Tibial artery (tissue), 4 donors: ENCODE measurements around the gene ROR2.

Experiments
- DNase-seq, 2 donors: peaks; one replicate each; pipeline ENCODE4 v3.0.0-alpha.2; 2019
- H3K27ac ChIP-seq, 2 donors: fragments of 200-600 bp; sonication (generic) in 1 of 2; 1 replicate in 1 of 2; 2 replicates in 1 of 2; pipeline ENCODE4 v1.5.1; 2018 to 2019; ENCODE audit warnings: mild to moderate bottlenecking in 1 of 2
- H3K27me3 ChIP-seq, 2 donors: fragments of 200-600 bp; sonication (generic) in 1 of 2; one replicate each; pipeline versions ENCODE4 v1.5.1 to v1.6.0; 2016 to 2019
- H3K36me3 ChIP-seq, 3 donors: fragments of 200-600 bp; sonication (generic) in 2 of 3; one replicate each; pipeline ENCODE4 v1.5.1; 2016 to 2019; ENCODE audit warnings: mild to moderate bottlenecking in 2 of 3
- H3K4me1 ChIP-seq, 4 donors: fragments of 200-600 bp; sonication (generic) in 2 of 4; 1 replicate in 3 of 4; 2 replicates in 1 of 4; pipeline ENCODE4 v1.5.1; 2016 to 2019
- H3K4me3 ChIP-seq, 2 donors: fragments of 200-600 bp; sonication (generic) in 1 of 2; 1 replicate in 1 of 2; 2 replicates in 1 of 2; pipeline ENCODE4 v1.5.1; 2018 to 2019; ENCODE audit warnings: mild to moderate bottlenecking in 2 of 2
- H3K9me3 ChIP-seq, 3 donors: fragments of 200-600 bp; sonication (generic) in 1 of 3; one replicate each; pipeline ENCODE4 v1.5.1; 2016 to 2019
- intact Hi-C: fragments of 100-400 bp; cut with DNase I; formaldehyde crosslinking; loops from one replicate; pipeline ENCODE4 v1.15.0; 2023; ENCODE audit warnings: low total_unique reads
- TF ChIP-seq, protein P1 (sequence below), 2 experiments: fragments of 200-600 bp in 1 of 2; fragments of 450-650 bp in 1 of 2; IDR thresholded peaks; one replicate each; pipeline ENCODE4 v1.5.1; 2017 to 2019; ENCODE audit warnings: antibody characterized with exemption in 2 of 2, mild to moderate bottlenecking in 1 of 2, moderate library complexity in 1 of 2

The ROR2 gene

GRCh38 chr9:91711755-91712601 lies 238.1 kb downstream of the ROR2 start:
- Histone ChIP-seq H3K27ac (no peak overlapping the region), H3K4me1 (no peaks in the 10 kb centered on the region), H3K27me3 (peaks cover 0 to 32% of the 10 kb centered on the region in 2 donors), H3K9me3 (peaks cover 0 to 7% (median 7%) of the 10 kb centered on the region in 3 donors), H3K36me3 (no peaks in the 10 kb centered on the region), H3K4me3 (no peak overlapping the region)
- intact Hi-C loops = no loop called here
- TF ChIP-seq, protein P1, sequence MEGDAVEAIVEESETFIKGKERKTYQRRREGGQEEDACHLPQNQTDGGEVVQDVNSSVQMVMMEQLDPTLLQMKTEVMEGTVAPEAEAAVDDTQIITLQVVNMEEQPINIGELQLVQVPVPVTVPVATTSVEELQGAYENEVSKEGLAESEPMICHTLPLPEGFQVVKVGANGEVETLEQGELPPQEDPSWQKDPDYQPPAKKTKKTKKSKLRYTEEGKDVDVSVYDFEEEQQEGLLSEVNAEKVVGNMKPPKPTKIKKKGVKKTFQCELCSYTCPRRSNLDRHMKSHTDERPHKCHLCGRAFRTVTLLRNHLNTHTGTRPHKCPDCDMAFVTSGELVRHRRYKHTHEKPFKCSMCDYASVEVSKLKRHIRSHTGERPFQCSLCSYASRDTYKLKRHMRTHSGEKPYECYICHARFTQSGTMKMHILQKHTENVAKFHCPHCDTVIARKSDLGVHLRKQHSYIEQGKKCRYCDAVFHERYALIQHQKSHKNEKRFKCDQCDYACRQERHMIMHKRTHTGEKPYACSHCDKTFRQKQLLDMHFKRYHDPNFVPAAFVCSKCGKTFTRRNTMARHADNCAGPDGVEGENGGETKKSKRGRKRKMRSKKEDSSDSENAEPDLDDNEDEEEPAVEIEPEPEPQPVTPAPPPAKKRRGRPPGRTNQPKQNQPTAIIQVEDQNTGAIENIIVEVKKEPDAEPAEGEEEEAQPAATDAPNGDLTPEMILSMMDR (IDR thresholded peaks at IDR 0.05) = no peak
- no peak for DNase-seq

DNA sequence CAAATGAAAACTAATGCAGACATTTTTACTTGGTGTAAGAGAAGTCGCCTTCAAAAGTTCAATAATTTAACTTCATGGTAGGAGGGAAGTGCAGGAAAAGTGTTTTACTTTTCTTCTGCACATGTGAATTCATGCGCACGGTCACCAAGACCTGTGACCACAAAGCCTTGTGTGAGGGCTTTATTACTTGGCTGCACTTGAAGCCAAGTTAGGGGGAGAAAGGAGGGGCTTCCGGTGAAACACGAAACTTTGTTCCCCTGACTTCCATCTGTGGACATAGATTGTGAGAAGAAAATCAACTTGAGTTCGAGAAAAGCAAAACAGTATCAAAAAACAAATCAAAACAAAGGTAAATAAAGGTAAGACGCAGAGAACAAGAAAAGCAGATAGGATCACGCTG lies 239.9 kb downstream of the ROR2 start:
- H3K36me3 ChIP-seq = no peaks in the 10 kb centered on the region
- no peak overlapping the region for H3K4me3 ChIP-seq
- intact Hi-C loops = no loop called here

DNA sequence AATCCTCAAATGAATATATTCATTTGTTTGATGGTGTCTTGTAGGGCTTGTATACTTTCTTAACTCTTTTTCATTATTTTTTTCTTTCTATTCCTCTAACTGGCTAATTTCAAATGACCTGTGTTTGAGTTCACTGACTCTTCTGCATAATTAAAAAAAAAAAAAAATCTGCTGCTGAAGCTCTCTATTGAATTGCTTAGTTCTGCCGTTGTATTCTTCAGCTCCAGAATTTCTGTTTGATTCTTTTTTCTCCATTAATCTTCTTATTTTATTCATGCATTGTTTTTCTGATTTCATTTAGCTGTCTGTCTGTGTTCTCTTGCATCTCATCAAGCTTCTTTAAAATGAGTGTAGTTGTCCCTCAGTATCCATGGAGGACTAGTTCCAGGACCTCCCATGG lies 244.6 kb downstream of the ROR2 start:
- Histone ChIP-seq H3K36me3 (no peaks in the 10 kb centered on the region), H3K4me3 (no peak overlapping the region), H3K27ac (no peak overlapping the region), H3K27me3 (no peaks in the 10 kb centered on the region), H3K4me1 (no peaks in the 10 kb centered on the region), H3K9me3 (peaks cover 7 to 35% (median 7%) of the 10 kb centered on the region in 3 donors)
- DNase-seq = no peak
- intact Hi-C loops = no loop called here
- TF ChIP-seq, protein P1 (IDR thresholded peaks at IDR 0.05) = no peak

More for the DNA sequence above, 239.9 kb downstream of the ROR2 start:
- TF ChIP-seq, protein P1 (IDR thresholded peaks at IDR 0.05) = no peak
- no peak for DNase-seq
- Histone ChIP-seq H3K9me3 (peaks cover 7 to 20% (median 7%) of the 10 kb centered on the region in 3 donors), H3K27me3 (peaks cover 0 to 16% of the 10 kb centered on the region in 2 donors), H3K27ac (no peak overlapping the region), H3K4me1 (no peaks in the 10 kb centered on the region)

- Histone ChIP-seq H3K4me3 (no peak overlapping the region), H3K4me1 (no peaks in the 10 kb centered on the region), H3K27ac (no peak overlapping the region), H3K9me3 (peaks cover 0 to 18% (median 0%) of the 10 kb centered on the region in 3 donors), H3K27me3 (no peaks in the 10 kb centered on the region), H3K36me3 (no peaks in the 10 kb centered on the region)
- TF ChIP-seq, protein P1 (IDR thresholded peaks at IDR 0.05) = no peak
- no peak for DNase-seq
- intact Hi-C loops = no loop called here
Observed at GRCh38 chr9:91700475-91700874, 249.6 kb downstream of the ROR2 start.

GRCh38 chr9:91698266-91698665 lies 251.8 kb downstream of the ROR2 start:
- TF ChIP-seq, protein P1 (IDR thresholded peaks at IDR 0.05) = no peak
- Histone ChIP-seq H3K4me3 (no peak overlapping the region), H3K36me3 (no peaks in the 10 kb centered on the region), H3K27me3 (peaks cover 0 to 3% of the 10 kb centered on the region in 2 donors), H3K27ac (no peak overlapping the region), H3K4me1 (no peaks in the 10 kb centered on the region), H3K9me3 (peaks cover 0 to 6% (median 0%) of the 10 kb centered on the region in 3 donors)
- intact Hi-C loops = no loop called here
- no peak for DNase-seq
